Measurements from ENCODE around the gene SLC25A45. TPM values are rescaled to one million over a fixed set of nuclear protein-coding genes. Genes with fewer than 3 reads are reported as not detected.
A peak's percentile ranks its signal among the peaks of the same experiment; 100 is the strongest.

SLC25A45 gene
- total RNA-seq, 1 experiment from 2014 or later: 1.1 TPM

- Histone ChIP-seq H3K14ac (ENCODE audit: insufficient read depth, low read length) (no peak overlapping the region), H3K23me2 (ENCODE audit: insufficient read length, low read depth, low read length, poor library complexity, severe bottlenecking) (peaks cover 13% of the 10 kb centered on the region), H2BK5ac (ENCODE audit: insufficient read length, low read length) (no peak overlapping the region), H3K23ac (ENCODE audit: insufficient read length, low read depth, low read length) (no peak overlapping the region), H3K27me3 (ENCODE audit: insufficient read depth, low read length) (no peaks in the 10 kb centered on the region), H2BK120ac (ENCODE audit: low read depth, low read length, poor library complexity, severe bottlenecking) (no peak overlapping the region), H4K5ac (ENCODE audit: insufficient read length, low read depth, low read length) (no peak overlapping the region), H3K27ac (ENCODE audit: insufficient read length, low read depth, low read length) (no peak overlapping the region), H3K9me3 (ENCODE audit: control insufficient read depth, low read depth, low read length) (no peaks in the 10 kb centered on the region), H3K4me1 (ENCODE audit: insufficient read depth, low read length) (peaks cover 29% of the 10 kb centered on the region), H2BK15ac (ENCODE audit: low read depth, low read length) (no peak overlapping the region), H2BK12ac (ENCODE audit: insufficient read length, low read depth, low read length) (no peak overlapping the region), H2AFZ (ENCODE audit: low read length) (no peak overlapping the region), H3K18ac (ENCODE audit: insufficient read length, low read depth, low read length) (no peak overlapping the region), H3K79me1 (ENCODE audit: insufficient read depth, low read depth, low read length, poor library complexity, severe bottlenecking) (no peaks in the 10 kb centered on the region), H2BK20ac (ENCODE audit: low read depth, low read length, poor library complexity, severe bottlenecking) (no peak overlapping the region), H3K79me2 (ENCODE audit: insufficient read depth, low read length) (peaks cover 2% of the 10 kb centered on the region; the same call in 1 of the 2 replicates), H4K20me1 (ENCODE audit: control insufficient read depth, insufficient read depth, insufficient read length) (peaks cover 2% of the 10 kb centered on the region), H4K8ac (replicated peaks; ENCODE audit: insufficient read length, low read depth, low read length) (no peak overlapping the region), H2AK5ac (ENCODE audit: insufficient read length, low read length) (no peak overlapping the region), H4K91ac (ENCODE audit: insufficient read length, low read depth, low read length) (no peak overlapping the region), H3K9ac (ENCODE audit: extremely low read depth, insufficient read length, low read length) (no peak overlapping the region), H3T11ph (ENCODE audit: low read length) (no peak overlapping the region), H3K4ac (ENCODE audit: low read depth, low read length) (no peak overlapping the region), H3K4me2 (ENCODE audit: insufficient read depth, insufficient read length, low read length) (no peak overlapping the region), H3K56ac (ENCODE audit: insufficient read length, low read depth, low read length) (no peak overlapping the region)
- Mint-ChIP-seq H3K27me3 (ENCODE audit: low read depth) (peaks cover 1% of the 10 kb centered on the region; the same call in 1 of the 2 replicates), H3K4me1 (peaks cover 74 to 78% of the 10 kb centered on the region in 2 experiments), H3K9me3 (no peaks in the 10 kb centered on the region), H3K4me3 (no peak overlapping the region), H3K27ac (peak overlapping the region in 1 of 3 experiments; percentile 24; a peak in 1 of 7 replicates), H3K36me3 (ENCODE audit: insufficient read depth in 1 of 3, low read depth in 3 of 3) (no peaks in the 10 kb centered on the region)
- TF ChIP-seq CTCF (conservative IDR thresholded peaks at IDR 0.05): no peak
- no peak for DNase-seq
- no CpG with 5 or more reads among the region's 9 CpGs for WGBS (ENCODE audit: extremely low coverage, insufficient read length, low lambda C conversion rate)
Measured at GRCh38 chr11:65425971-65426838, 43.8 kb upstream of the SLC25A45 start.

All from H9 (cell line).